DMS 273 treated with DMSO at 0.1 percent for 48 hours (cell line): ENCODE measurements around the gene PTPRE.
A peak's percentile ranks its signal among the peaks of the same experiment; 100 is the strongest.

Experiments
- DNase-seq: peaks from one replicate; lab custom pipeline; 2025; lab: John Stamatoyannopoulos, UW

Gene PTPRE

GRCh38 chr10:128000471-128001362 lies 93.8 kb downstream of the PTPRE start:
- no peak for DNase-seq

GRCh38 chr10:128001363-128001745 lies 94.5 kb downstream of the PTPRE start:
- DNase-seq = no peak

GRCh38 chr10:128001849-128002248 lies 94.9 kb downstream of the PTPRE start:
- DNase-seq = no peak

GRCh38 chr10:128003521-128003920 lies 96.6 kb downstream of the PTPRE start:
- DNase-seq = no peak

- no peak for DNase-seq
Measured at GRCh38 chr10:128005858-128006257, 99.0 kb downstream of the PTPRE start.

- DNase-seq = no peak
Measured at GRCh38 chr10:128007056-128007455, 100.2 kb downstream of the PTPRE start.

- DNase-seq = no peak
Measured at GRCh38 chr10:128007971-128008370, 101.1 kb downstream of the PTPRE start.

- DNase-seq = no peak
Measured at GRCh38 chr10:128008521-128009250, 101.8 kb downstream of the PTPRE start.

GRCh38 chr10:128009372-128010126 lies 102.6 kb downstream of the PTPRE start:
- DNase-seq = no peak

GRCh38 chr10:128011059-128011979 lies 104.4 kb downstream of the PTPRE start:
- peak; percentile 3 for DNase-seq

- DNase-seq = no peak
Measured at GRCh38 chr10:128013626-128014025, 106.7 kb downstream of the PTPRE start.

- DNase-seq = no peak
Measured at GRCh38 chr10:128014236-128014635, 107.3 kb downstream of the PTPRE start.

- DNase-seq = no peak
Measured at GRCh38 chr10:128016423-128017060, 109.6 kb downstream of the PTPRE start.

GRCh38 chr10:128017822-128018221 lies 110.9 kb downstream of the PTPRE start:
- DNase-seq = no peak

GRCh38 chr10:128018236-128018635 lies 111.3 kb downstream of the PTPRE start:
- no peak for DNase-seq

GRCh38 chr10:128018691-128019090 lies 111.8 kb downstream of the PTPRE start:
- no peak for DNase-seq

GRCh38 chr10:128022261-128023196 lies 115.6 kb downstream of the PTPRE start:
- no peak for DNase-seq

GRCh38 chr10:128024426-128024825 lies 117.5 kb downstream of the PTPRE start:
- no peak for DNase-seq

- no peak for DNase-seq
Measured at GRCh38 chr10:128025437-128025836, 118.5 kb downstream of the PTPRE start.

GRCh38 chr10:128025951-128026350 lies 119.0 kb downstream of the PTPRE start:
- DNase-seq = no peak
